CD4-positive, alpha-beta T cell treated with Interleukin-6 at 100 ng/mL for 8 hours (primary cell): Measurements from ENCODE around the gene PRKCE.

Source experiments
- DNase-seq: peaks from one replicate; pipeline ENCODE4 v3.0.0-alpha.2; 2020; ENCODE audit warnings: mixed read lengths, low spot score

Gene PRKCE

GRCh38 chr2:45728458-45728942 is 77.0 kb downstream of the PRKCE start:
- DNase-seq: no peak

DNA sequence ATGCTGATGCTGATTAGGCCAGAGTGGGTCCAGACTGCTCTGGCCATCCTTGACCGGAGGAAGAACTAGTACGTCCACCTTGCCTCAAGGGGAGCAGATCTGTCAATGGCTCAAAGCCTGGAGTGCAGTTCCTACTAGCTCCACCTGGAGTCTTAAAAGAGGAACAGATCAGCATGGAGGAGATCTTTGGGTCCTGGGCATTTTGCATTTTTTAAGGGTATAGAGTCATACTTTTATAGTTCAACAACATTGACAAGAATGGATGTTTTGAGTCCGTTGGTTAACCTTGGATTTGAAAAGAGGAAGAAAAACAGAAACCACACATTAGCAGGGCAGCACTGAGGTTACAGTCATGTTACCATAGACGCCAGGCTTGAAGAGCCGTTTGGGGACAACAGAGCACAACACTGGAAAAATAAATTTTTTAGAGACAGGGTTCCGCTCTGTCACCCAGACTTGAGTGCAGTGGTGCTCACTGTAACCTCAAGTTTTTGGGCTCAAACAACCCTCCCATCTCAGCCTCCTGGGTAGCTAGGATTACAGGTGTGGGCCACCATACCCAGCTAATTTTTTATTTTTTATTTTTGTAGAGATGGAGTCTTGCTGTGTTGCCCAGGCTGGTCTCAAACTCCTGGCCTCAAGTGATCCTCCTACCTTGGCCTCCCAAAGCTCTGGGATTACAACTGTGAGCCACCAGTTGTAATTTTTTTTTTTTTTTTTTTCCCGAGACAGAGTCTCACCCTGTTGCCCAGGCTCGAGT is 78.5 kb downstream of the PRKCE start:
- no peak for DNase-seq

DNA sequence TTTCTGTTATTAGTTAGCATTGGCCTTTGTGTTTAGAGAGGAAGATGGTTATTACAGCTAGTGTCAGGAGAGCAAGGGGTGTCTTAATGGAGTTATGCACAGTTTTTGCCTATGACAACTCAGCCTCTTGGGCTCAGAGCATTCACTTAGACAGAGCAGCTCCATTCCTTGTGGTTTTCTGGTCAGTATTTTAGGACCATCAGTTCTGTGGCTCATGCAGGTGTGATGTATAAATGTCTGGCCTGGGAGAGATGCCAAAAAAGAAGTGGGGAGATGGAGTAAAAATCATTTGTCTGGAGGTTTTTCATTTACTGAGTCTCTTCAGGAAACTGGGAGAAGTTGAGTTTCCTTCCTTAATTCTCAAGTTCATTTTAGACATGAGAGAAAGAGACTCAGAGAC is 79.7 kb downstream of the PRKCE start:
- DNase-seq: no peak

- no peak for DNase-seq
Observed at GRCh38 chr2:45732436-45732835, 81.0 kb downstream of the PRKCE start.

DNA sequence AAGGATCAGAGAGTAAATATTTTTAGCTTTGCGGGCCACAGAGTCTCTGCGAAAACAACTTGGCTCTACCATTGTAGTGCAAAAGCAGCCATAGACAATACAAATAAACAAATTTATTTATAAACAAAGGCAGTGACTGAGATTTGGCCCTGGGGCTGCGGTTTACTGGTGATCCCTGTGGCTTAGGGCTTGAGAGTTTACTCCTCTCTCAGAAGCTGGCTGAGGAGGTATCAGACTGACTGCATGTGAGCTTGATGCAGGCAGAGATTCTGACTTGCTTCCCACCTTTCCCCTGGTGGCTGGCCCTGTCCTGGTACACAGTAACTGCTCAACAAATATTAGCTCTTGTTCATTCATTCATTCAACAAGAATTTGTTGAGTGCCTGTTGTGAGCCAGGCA is 81.5 kb downstream of the PRKCE start:
- DNase-seq: no peak

- DNase-seq: no peak
Observed at GRCh38 chr2:45734336-45734735, 82.9 kb downstream of the PRKCE start.

- no peak for DNase-seq
Observed at GRCh38 chr2:45734952-45735351, 83.5 kb downstream of the PRKCE start.

GRCh38 chr2:45736757-45737704 is 85.6 kb downstream of the PRKCE start:
- DNase-seq: no peak

GRCh38 chr2:45739796-45740485 is 88.5 kb downstream of the PRKCE start:
- no peak for DNase-seq

DNA sequence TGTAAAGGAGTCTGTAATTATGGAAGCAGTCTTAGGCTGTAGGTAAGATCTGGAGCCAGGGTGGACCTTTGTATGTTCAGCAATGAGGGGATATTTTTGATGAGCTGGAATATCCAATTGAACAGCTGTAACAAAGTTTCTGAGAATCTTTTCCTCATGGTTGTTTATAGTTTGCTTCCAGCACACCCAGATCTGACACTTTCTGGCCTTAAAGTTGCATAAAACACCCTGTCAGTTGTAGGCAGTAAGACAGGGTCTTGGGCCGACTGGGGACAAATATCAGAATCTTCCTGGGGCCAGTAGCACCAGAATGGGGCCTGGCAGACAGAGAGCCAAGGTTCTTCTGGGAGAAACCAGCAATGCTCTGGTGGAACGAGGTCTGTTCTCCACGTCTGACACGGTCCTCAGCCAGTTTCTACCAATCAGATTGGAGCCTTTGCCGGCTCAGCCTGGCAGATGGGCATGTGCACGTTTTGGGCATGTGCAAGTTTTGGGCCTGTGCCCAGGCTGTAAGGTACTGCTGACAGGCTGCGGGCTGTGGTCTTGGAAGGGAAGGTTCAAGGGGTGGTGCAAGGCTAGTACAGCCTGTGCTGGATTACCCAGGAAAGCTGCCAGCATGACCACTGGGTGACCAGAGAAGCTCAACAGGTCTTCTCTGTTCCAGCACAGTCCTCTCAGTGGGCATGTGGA is 89.8 kb downstream of the PRKCE start:
- DNase-seq: no peak

GRCh38 chr2:45743531-45744396 is 92.3 kb downstream of the PRKCE start:
- no peak for DNase-seq

DNA sequence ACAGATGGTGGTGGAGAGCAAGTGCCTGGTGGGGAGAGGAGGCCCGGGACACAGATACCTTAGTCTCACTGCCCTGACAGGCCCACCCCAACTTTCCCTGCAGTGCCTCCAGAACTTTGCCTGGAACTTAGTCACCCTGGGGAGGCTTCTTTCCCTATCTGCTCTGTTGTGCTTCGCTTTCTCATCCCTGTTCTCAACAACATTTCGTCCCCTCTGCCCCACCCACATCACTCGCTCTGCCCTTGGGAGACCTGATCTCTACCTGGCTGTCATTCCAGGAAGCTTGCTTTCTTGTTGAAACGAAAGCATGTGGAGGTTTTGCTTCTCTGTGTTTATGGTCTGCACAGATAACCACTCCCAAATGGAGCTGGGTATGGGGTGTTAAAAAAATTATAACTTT is 93.8 kb downstream of the PRKCE start:
- DNase-seq: no peak

DNA sequence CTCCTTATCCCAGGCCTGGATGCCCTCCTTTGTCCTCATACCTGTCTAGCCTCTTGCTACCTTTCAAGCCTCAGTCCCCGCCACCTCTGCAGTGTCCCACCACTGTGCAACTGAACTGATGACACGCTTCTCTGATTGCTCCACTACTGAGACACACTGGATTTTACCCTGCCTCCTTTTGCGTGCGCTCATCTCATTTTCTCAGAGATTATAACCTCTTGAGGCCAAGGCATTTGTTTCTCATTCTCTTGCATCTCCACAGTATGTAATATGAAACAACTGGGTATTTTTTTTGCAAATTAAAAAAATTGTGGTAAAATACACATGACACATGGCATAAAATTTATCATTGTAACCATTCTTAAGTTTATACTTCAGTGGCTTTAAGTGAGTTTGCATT is 95.4 kb downstream of the PRKCE start:
- no peak for DNase-seq

DNA sequence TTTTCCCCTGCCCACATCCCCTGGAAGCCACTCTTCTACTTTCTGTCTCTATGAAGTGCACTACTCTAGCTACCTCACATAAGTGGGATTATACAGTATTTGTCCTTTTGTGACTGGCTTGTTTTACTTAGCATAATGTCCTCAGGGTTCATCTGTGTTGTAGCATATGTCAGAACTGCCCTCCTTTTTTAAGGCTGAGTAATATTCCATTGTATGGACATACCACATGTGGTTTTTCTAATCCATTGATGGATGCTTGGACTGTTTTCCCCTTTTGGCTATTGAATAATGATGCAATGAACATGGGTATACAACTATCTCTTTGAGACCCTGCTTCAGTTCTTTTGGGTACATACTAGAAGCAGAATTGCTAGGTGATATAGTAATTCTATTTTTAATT is 95.9 kb downstream of the PRKCE start:
- no peak for DNase-seq

DNA sequence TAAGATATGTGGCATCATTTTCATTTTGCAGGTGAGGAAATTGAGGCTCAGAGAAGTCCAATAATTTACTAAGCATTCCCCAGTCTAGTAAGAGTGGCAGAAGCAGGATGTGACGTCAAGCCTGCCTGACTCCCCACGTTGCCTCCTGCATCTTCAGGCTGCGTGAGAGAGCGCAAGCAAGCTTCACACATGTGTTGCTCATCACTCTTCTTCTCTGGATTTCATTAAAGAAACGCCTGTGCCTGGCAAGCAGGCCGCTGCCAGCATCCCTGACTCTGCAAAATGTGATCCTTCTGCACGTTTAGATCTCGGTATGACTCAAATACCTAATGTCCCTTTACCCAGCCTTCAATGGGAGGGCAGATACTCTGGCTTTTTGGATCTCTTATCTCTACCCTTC is 96.8 kb downstream of the PRKCE start:
- DNase-seq: no peak

DNA sequence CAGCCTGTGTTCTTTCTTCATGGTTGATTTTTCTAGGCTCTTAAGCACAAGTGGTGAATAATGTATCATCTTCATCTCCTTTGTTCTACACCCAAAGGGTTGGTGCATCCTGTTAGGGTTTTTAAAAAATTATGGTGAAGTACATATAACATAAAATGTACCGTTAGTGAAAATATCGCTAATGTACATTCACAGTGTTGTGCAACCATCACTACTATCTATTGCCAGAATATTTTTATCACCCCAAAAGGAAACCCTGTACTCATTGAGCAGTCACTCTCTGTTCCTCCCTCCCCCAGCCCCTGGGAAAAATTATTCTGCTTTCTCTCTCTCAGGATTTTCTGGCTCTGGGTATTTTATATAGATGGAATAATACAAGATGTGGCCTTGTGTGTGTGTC is 98.5 kb downstream of the PRKCE start:
- DNase-seq: no peak

- no peak for DNase-seq
Observed at GRCh38 chr2:45750484-45750883, 99.0 kb downstream of the PRKCE start.

- DNase-seq: no peak
Observed at GRCh38 chr2:45753381-45753780, 101.9 kb downstream of the PRKCE start.

DNA sequence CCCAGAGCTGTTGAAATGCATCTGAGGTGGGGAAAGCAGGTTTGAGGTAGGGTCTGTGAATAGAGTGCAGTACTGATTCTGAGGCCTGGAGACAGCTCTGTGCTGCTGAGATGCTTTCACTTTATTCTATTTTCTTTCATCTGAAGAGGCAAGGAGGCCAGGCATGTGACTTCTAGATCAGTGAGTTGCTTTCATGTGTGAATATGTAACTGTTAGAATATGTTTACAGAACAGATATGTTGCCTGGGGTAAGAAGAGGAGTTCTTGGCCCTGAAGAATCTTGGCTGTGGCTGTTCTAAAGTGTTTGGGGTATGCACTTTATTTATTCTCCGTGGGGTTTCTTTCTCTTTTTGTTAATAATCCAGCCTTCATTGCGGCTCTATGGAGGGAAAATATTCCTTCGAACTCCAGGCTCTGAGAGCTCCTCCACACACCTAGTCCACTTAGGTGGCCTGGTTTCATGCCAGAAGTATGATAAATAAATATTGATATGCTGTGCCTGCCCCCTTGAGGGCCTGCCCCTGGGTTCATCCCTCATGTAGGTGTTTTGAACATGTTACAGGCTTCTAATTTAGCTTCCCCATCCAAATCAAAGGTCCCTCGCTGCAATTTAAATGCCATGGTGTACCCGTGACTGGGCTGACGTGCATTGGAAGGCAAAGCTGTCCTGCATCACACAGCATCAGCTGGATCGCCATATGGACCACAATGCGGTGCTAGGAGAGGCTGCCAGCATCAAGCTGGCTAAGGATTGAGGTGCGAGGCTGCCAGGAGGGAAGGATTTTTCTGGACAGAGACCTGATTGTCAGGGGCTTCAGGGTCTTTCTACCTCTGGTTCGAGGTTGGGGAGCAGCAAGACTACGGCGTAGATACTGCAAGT is 102.9 kb downstream of the PRKCE start:
- no peak for DNase-seq
